Neuronal stem cell (in vitro differentiated cells): ENCODE measurements around the gene C4orf36.

ENCODE experiments used
- DNase-seq: peaks from one replicate; pipeline ENCODE4 v3.0.0-alpha.2; 2013; ENCODE audit warnings: low spot score
- H2AFZ ChIP-seq: one replicate; pipeline ENCODE4 v1.6.1; 2013; ENCODE audit warnings: mild to moderate bottlenecking, low read length, inconsistent platforms
- H2AK5ac ChIP-seq: 2 replicates; pipeline ENCODE4 v1.6.1; 2013; ENCODE audit warnings: low read depth, mild to moderate bottlenecking, inconsistent platforms, low read length, moderate library complexity, mixed read lengths
- H2BK120ac ChIP-seq: 2 replicates; pipeline ENCODE4 v1.6.1; 2013; ENCODE audit warnings: low read depth, mild to moderate bottlenecking, inconsistent platforms, low read length, moderate library complexity, mixed read lengths
- H2BK12ac ChIP-seq: one replicate; pipeline ENCODE4 v1.6.1; 2013; ENCODE audit warnings: low read length, inconsistent platforms
- H2BK15ac ChIP-seq: 2 replicates; pipeline ENCODE4 v1.6.1; 2013; ENCODE audit warnings: mild to moderate bottlenecking, low read length, inconsistent platforms, mixed read lengths
- H2BK5ac ChIP-seq: one replicate; pipeline ENCODE4 v1.6.1; 2013; ENCODE audit warnings: inconsistent platforms, mild to moderate bottlenecking, low read length, moderate library complexity
- H3K14ac ChIP-seq: one replicate; pipeline ENCODE4 v1.6.1; 2013; ENCODE audit warnings: low read length, inconsistent platforms
- H3K18ac ChIP-seq: 2 replicates; pipeline ENCODE4 v1.6.1; 2013; ENCODE audit warnings: low read length, inconsistent platforms
- H3K23ac ChIP-seq: 2 replicates; pipeline ENCODE4 v1.6.1; 2013; ENCODE audit warnings: low read depth, mild to moderate bottlenecking, mixed read lengths, low read length, inconsistent platforms; ENCODE audit not compliant: poor library complexity
- H3K27ac ChIP-seq: replicated peaks from 3 replicates; pipeline ENCODE4 v1.5.1; 2013; ENCODE audit warnings: low read length, inconsistent platforms
- H3K27me3 ChIP-seq, 3 experiments: 2 replicates each; pipeline ENCODE4 v1.6.1; 2013; ENCODE audit warnings: low read length in 3 of 3, mild to moderate bottlenecking in 2 of 3, inconsistent platforms in 1 of 3, low read depth in 1 of 3, mixed read lengths in 1 of 3, moderate library complexity in 1 of 3; ENCODE audit not compliant: control insufficient read depth in 3 of 3, insufficient read depth in 3 of 3
- H3K36me3 ChIP-seq, 2 donors: replicated peaks in 1 of 2; 2 replicates each; pipeline ENCODE4 v1.6.1; 2013; ENCODE audit warnings: low read length in 2 of 2; ENCODE audit not compliant: control insufficient read depth in 2 of 2, insufficient read depth in 2 of 2
- H3K4ac ChIP-seq: 2 replicates; pipeline ENCODE4 v1.6.1; 2013; ENCODE audit warnings: inconsistent platforms, mild to moderate bottlenecking, low read length, moderate library complexity
- H3K4me1 ChIP-seq, 2 donors: 1 replicate in 1 of 2; 2 replicates in 1 of 2; pipeline ENCODE4 v1.6.1; 2013; ENCODE audit warnings: low read length in 2 of 2, low read depth in 1 of 2; ENCODE audit not compliant: control insufficient read depth in 2 of 2, insufficient read depth in 1 of 2
- H3K4me2 ChIP-seq: one replicate; pipeline ENCODE4 v1.6.1; 2013; ENCODE audit warnings: mild to moderate bottlenecking, low read length, inconsistent platforms; ENCODE audit not compliant: insufficient read depth, poor library complexity, severe bottlenecking
- H3K4me3 ChIP-seq, 2 donors: 2 replicates each; pipeline ENCODE4 v1.5.1; 2013; ENCODE audit warnings: low read length in 2 of 2, mild to moderate bottlenecking in 2 of 2, inconsistent platforms in 1 of 2, moderate library complexity in 1 of 2
- H3K79me1 ChIP-seq: one replicate; pipeline ENCODE4 v1.6.1; 2013; ENCODE audit warnings: low read depth, mild to moderate bottlenecking, inconsistent platforms, low read length, moderate library complexity
- H3K9ac ChIP-seq: one replicate; pipeline ENCODE4 v1.6.1; 2013; ENCODE audit warnings: mild to moderate bottlenecking, low read depth, low read length, inconsistent platforms; ENCODE audit not compliant: poor library complexity
- H3K9me3 ChIP-seq, 2 donors: replicated peaks in 1 of 2; 2 replicates each; pipeline versions ENCODE3 to v1.6.1; 2013; ENCODE audit warnings: low read length in 2 of 2, mild to moderate bottlenecking in 2 of 2, inconsistent platforms in 1 of 2, low read depth in 1 of 2, mixed read lengths in 1 of 2, moderate library complexity in 1 of 2; ENCODE audit not compliant: control insufficient read depth in 2 of 2, insufficient read depth in 1 of 2
- H4K8ac ChIP-seq: one replicate; pipeline ENCODE4 v1.6.1; 2013; ENCODE audit warnings: low read depth, mild to moderate bottlenecking, inconsistent platforms, low read length, moderate library complexity
- H4K91ac ChIP-seq: one replicate; pipeline ENCODE4 v1.6.1; 2013; ENCODE audit warnings: low read length, low read depth, mild to moderate bottlenecking, inconsistent platforms; ENCODE audit not compliant: poor library complexity
- WGBS, 2 donors: extraction: QIAGEN DNeasy Blood & Tissue Kit; methylation state at CpG; one replicate each; pipeline ENCODE4 v1.1.7; 2013; ENCODE audit warnings: missing lambda C conversion rate in 2 of 2, mixed read lengths in 1 of 2; ENCODE audit not compliant: insufficient read length in 2 of 2, insufficient replicate concordance in 1 of 2; ENCODE audit errors: extremely low coverage in 2 of 2; 5-methylcytosine and 5-hydroxymethylcytosine counted together

C4orf36 gene

DNA sequence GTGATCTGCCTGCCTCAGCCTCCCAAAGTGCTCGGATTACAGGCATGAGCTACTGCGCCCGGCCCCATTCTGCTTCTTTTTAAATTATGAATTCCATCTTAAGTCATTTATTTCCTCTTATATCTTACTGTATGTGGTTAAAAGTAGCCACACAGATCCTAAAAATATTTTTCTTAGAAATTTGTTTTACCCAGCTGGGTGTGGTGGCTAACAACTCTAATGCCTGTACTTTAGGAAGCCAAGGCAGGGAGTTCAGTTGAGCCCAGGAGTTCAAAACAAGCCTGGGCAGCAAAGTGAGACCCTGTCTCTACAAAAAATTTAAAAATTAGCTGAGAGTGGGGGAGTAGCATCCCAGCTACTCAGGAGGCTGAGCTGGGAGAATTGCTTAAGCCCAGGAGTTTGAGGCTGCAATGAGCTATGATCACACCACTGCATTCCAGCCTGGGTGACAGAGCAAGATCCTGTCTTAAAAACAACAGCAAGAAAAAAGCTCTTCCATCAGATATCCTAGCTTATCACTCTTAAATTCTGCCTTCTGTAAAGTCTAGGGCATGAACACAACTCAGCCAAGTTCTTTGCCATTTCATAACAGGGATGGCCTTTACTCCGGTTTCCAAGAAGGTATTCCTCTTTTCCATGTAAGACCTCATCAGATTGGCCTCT, 27.5 kb upstream of the C4orf36 start:
- Histone ChIP-seq H3K9me3 (no peaks in the 10 kb centered on the region), H3K18ac (no peak overlapping the region), H3K9ac (no peak overlapping the region), H2BK12ac (no peak overlapping the region), H4K8ac (no peak overlapping the region), H3K27ac (no peak overlapping the region), H3K4me1 (peaks cover 0 to 2% of the 10 kb centered on the region in 2 donors), H3K4me3 (no peak overlapping the region), H3K79me1 (no peaks in the 10 kb centered on the region), H2BK15ac (no peak overlapping the region), H3K14ac (no peak overlapping the region), H3K36me3 (no peaks in the 10 kb centered on the region), H3K27me3 (no peaks in the 10 kb centered on the region), H2AK5ac (no peak overlapping the region), H2BK5ac (no peak overlapping the region), H3K23ac (no peak overlapping the region), H3K4me2 (no peak overlapping the region), H4K91ac (no peak overlapping the region), H3K4ac (no peak overlapping the region), H2BK120ac (no peak overlapping the region), H2AFZ (no peak overlapping the region)
- WGBS, 2 donors: no CpG with 5 or more reads among the region's 4 CpGs
- DNase-seq: no peak

DNA sequence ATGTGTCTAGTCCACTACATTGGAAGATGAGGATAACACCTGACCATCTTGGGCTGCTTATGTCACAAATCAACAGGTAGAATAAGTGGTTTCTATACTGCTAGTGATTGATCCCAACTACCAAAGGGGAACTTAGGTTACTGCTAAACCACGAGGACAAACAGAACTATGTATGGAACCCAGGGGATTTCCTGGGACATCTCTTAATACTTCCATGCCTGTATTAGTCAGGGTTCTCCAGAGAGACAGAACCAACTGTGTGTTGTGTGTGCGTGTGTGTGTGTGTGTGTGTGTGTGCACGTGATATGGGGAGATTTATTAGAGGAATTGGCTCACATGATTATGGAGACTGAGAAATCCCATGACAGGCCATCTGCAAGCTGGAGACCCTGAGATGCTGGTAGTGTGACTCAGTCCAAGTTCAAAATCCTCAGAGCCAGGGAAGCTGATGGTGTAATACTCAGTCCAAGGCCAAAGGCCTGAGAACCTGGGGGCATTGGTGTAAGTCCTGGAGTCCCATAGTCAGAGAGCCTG, 26.4 kb upstream of the C4orf36 start:
- no peak overlapping the region for H4K8ac ChIP-seq
- no peaks in the 10 kb centered on the region for H3K79me1 ChIP-seq
- no CpG with 5 or more reads among the region's 3 CpGs for WGBS, 2 donors
- H3K4me3 ChIP-seq: no peak overlapping the region
- no peak overlapping the region for H2AK5ac ChIP-seq
- no peak overlapping the region for H2BK5ac ChIP-seq
- no peak overlapping the region for H3K4me2 ChIP-seq
- H3K9me3 ChIP-seq: no peaks in the 10 kb centered on the region
- H3K27ac ChIP-seq: no peak overlapping the region
- no peak overlapping the region for H3K14ac ChIP-seq
- H2BK15ac ChIP-seq: no peak overlapping the region
- no peak overlapping the region for H3K9ac ChIP-seq
- H3K18ac ChIP-seq: no peak overlapping the region
- no peak overlapping the region for H3K4ac ChIP-seq
- no peak overlapping the region for H2AFZ ChIP-seq
- no peaks in the 10 kb centered on the region for H3K36me3 ChIP-seq
- DNase-seq: no peak
- H4K91ac ChIP-seq: no peak overlapping the region
- H3K27me3 ChIP-seq: no peaks in the 10 kb centered on the region
- no peak overlapping the region for H2BK12ac ChIP-seq
- H3K23ac ChIP-seq: no peak overlapping the region
- H3K4me1 ChIP-seq: peaks cover 0 to 2% of the 10 kb centered on the region in 2 donors
- H2BK120ac ChIP-seq: no peak overlapping the region

DNA sequence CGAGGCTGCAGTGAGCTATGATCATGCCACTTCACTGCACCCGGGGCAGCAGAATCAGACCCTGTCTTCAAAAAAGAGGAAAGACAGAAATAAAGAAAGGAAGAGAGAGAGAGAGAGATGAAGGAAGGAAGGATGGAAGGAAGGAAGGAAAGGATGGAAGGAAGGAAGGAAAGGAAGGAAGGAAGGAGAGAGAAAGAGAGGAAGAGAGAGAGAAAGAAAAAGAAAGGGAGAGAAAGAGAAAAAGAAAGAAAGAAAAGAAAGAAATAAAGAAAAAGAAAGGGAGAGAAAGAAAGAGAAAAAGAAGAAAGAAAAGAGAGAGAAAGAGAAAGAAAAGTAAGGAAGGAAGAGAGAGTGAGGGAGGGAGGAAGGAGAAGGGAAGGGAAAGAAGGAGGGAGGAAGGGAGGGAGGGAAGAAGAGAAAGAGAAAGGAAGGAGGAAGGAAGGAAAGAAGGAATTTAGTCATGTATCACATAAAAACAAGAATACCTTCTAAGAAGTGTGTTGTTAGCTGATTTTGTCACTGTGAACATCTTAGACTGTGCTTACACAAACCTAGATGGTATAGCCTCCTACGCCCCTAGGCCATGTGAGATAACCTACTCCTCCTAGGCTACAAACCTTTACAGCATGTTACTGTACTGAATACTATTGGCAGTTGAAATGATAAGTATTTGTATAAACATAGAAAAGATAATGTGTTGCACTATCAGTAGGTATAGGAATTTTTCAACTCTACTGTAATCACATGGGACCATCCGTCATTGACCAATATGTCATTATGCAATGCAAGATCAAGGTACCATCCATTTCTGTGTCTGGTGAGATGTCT, 25.2 kb upstream of the C4orf36 start:
- Histone ChIP-seq H2BK12ac (no peak overlapping the region), H3K27me3 (no peaks in the 10 kb centered on the region), H3K27ac (no peak overlapping the region), H3K4me1 (no peaks in the 10 kb centered on the region), H2AK5ac (no peak overlapping the region), H2AFZ (no peak overlapping the region), H4K8ac (no peak overlapping the region), H3K4me3 (no peak overlapping the region), H3K18ac (no peak overlapping the region), H3K36me3 (no peaks in the 10 kb centered on the region), H3K14ac (no peak overlapping the region), H3K9ac (no peak overlapping the region), H2BK5ac (no peak overlapping the region), H3K23ac (no peak overlapping the region), H3K4ac (no peak overlapping the region), H2BK120ac (no peak overlapping the region), H4K91ac (no peak overlapping the region), H3K9me3 (no peaks in the 10 kb centered on the region), H2BK15ac (no peak overlapping the region), H3K79me1 (no peaks in the 10 kb centered on the region), H3K4me2 (no peak overlapping the region)
- no CpG with 5 or more reads among the region's 4 CpGs for whole genome bisulfite sequencing, 2 donors
- no peak for DNase-seq

DNA sequence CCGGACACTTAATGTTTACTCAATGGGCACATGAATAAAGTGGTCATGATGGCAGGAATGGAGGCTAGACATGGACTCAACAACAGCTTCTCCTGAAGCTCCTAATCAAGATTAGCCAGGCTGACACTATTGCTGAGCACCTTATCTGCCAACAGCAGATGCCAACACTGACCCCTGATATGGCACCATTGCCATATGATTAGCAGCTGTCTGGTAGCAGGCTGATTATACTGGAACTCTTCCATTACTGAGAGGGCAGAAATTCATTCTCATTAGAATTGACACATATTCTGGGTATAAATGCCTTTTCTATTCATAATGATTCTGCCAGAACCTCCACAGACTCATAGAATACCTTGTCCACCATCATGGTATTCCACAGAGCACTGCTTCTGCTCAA, 24.2 kb upstream of the C4orf36 start:
- Histone ChIP-seq H3K4me3 (no peak overlapping the region), H2BK120ac (no peak overlapping the region), H3K27me3 (no peaks in the 10 kb centered on the region), H3K79me1 (no peaks in the 10 kb centered on the region), H3K9me3 (no peaks in the 10 kb centered on the region), H2AK5ac (no peak overlapping the region), H2BK15ac (no peak overlapping the region), H2BK5ac (no peak overlapping the region), H4K91ac (no peak overlapping the region), H3K18ac (no peak overlapping the region), H3K4ac (no peak overlapping the region), H2BK12ac (no peak overlapping the region), H3K4me1 (no peaks in the 10 kb centered on the region), H3K4me2 (no peak overlapping the region), H3K14ac (no peak overlapping the region), H4K8ac (no peak overlapping the region), H2AFZ (no peak overlapping the region), H3K23ac (no peak overlapping the region), H3K36me3 (no peaks in the 10 kb centered on the region), H3K27ac (no peak overlapping the region), H3K9ac (no peak overlapping the region)
- whole genome bisulfite sequencing, 2 donors: no CpG with 5 or more reads among the region's 1 CpG
- no peak for DNase-seq
